ENCODE results near the gene SLC25A1. TPM values are rescaled to one million over a fixed set of nuclear protein-coding genes. Genes with fewer than 3 reads are reported as not detected.

SLC25A1 gene
- total RNA-seq, 1 experiment from 2014 or later = 201 TPM

GRCh38 chr22:19149047-19149883 is 29.3 kb downstream of the SLC25A1 start (continued):
- no peak for TF ChIP-seq GRHL2 (CRISPR knock-in tag; IDR thresholded peaks at IDR 0.05; ENCODE audit: insufficient replicate concordance, severe bottlenecking)
- no peak for TF ChIP-seq GABPB1 (CRISPR knock-in tag; IDR thresholded peaks at IDR 0.05)
- TF ChIP-seq ZNF396 (CRISPR knock-in tag; IDR thresholded peaks at IDR 0.05; ENCODE audit: borderline replicate concordance) = no peak
- no peak for TF ChIP-seq TCF7 (CRISPR knock-in tag; IDR thresholded peaks at IDR 0.05; ENCODE audit: low read depth)
- no peak for TF ChIP-seq FOXP4 (CRISPR knock-in tag; IDR thresholded peaks at IDR 0.05)
- TF ChIP-seq FOXK1 (CRISPR knock-in tag; IDR thresholded peaks at IDR 0.05) = no peak
- no peak; the same call in 1 of the 2 replicates for TF ChIP-seq ESRRA (CRISPR knock-in tag; IDR thresholded peaks at IDR 0.05; ENCODE audit: borderline replicate concordance)
- TF ChIP-seq JAZF1 (CRISPR knock-in tag; IDR thresholded peaks at IDR 0.05) = no peak
- peak; percentile 49; the same call in 1 of the 2 replicates for TF ChIP-seq ETV6 (CRISPR knock-in tag; IDR thresholded peaks at IDR 0.05)
- no peak for TF ChIP-seq ATF6 (CRISPR knock-in tag; IDR thresholded peaks at IDR 0.05)
- peak; percentile 67; the same call in 1 of the 2 replicates for TF ChIP-seq MYBL2 (CRISPR knock-in tag; IDR thresholded peaks at IDR 0.05)

- H3K36me3 Mint-ChIP-seq = peaks cover 4% of the 10 kb centered on the region; the same call in 1 of the 2 replicates
- H3K27me3 Mint-ChIP-seq (ENCODE audit: low read depth) = peaks cover 74% of the 10 kb centered on the region
- H3K4me1 Mint-ChIP-seq = peaks cover 24% of the 10 kb centered on the region
- ATAC-seq = no peak
- POLR2A ChIA-PET = interaction anchor here (0.6 kb wide), 2 partner anchors 30 to 1602 kb away, joined by 3 to 5 read pairs; no protein-coding TSS in a partner anchor
- no peak overlapping the region for H3K27ac Mint-ChIP-seq
- H3K9me3 Mint-ChIP-seq = 0 out of 2 replicates have a peak, but pooled peaks cover 4% of the 10 kb centered on the region
- CTCF ChIA-PET = interaction anchor here (1.2 to 3.5 kb wide), 6 partner anchors 19 to 481 kb away, joined by 4 to 22 read pairs (median 4); partner anchors contain the start of genes DGCR2 and SLC25A1
- peak overlapping the region; percentile 66 for H3K4me3 Mint-ChIP-seq
- DNase-seq (ENCODE audit: low spot score) = no peak
- no peak for TF ChIP-seq RELA (CRISPR knock-in tag; IDR thresholded peaks at IDR 0.05; ENCODE audit: borderline replicate concordance)
- TF ChIP-seq ZNF281 (CRISPR knock-in tag; IDR thresholded peaks at IDR 0.05) = no peak
- TF ChIP-seq TCF7 (CRISPR knock-in tag; IDR thresholded peaks at IDR 0.05; ENCODE audit: low read depth) = no peak
- TF ChIP-seq NFE2L1 (CRISPR knock-in tag; IDR thresholded peaks at IDR 0.05) = no peak
- no peak for TF ChIP-seq MXD4 (CRISPR knock-in tag; IDR thresholded peaks at IDR 0.05; ENCODE audit: borderline replicate concordance)
- no peak for TF ChIP-seq NFYB (CRISPR knock-in tag; conservative IDR thresholded peaks at IDR 0.05; ENCODE audit: low read depth)
- TF ChIP-seq SOX15 (CRISPR knock-in tag; IDR thresholded peaks at IDR 0.05) = no peak
- no peak for TF ChIP-seq SP1 (CRISPR knock-in tag; conservative IDR thresholded peaks at IDR 0.05)
Measured at GRCh38 chr22:19148417-19149046, 30.0 kb downstream of the SLC25A1 start.
